ENCODE measurements around the gene AKR1D1. TPM values are rescaled to one million over a fixed set of nuclear protein-coding genes. Genes with fewer than 3 reads are reported as not detected.
"Not testable (repeated sequence)": the region's sequence is repeated elsewhere in the genome, so short reads cannot be mapped to it uniquely, and the experiment has no call there.

Gene AKR1D1
- total RNA-seq, 1 experiment from 2014 or later: 0.10 TPM

DNA sequence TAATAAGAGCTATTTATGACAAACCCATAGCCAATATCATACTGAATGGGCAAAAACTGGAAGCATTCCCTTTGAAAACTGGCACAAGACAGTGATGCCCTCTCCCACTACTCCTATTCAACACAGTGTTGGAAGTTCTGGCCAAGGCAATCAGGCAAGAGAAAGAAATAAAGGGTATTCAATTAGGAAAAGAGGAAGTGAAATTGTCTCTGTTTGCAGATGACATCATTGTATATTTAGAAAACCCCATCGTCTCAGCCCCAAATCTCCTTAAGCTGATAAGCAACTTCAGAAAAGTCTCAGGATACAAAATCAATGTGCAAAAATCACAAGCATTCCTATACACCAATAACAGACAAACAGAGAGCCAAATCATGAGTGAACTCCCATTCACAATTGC is 36.2 kb upstream of the AKR1D1 start:
- ATAC-seq; H3K27me3 ChIP-seq (ENCODE audit: insufficient read depth, low read length); intact Hi-C loops (cut with micrococcal nuclease); CTCF ChIA-PET; H3K4me3 ChIP-seq (replicated peaks in 1 of 2; ENCODE audit: low read depth in 1 of 2, low read length in 2 of 2); H3K9me3 ChIP-seq (ENCODE audit: control insufficient read depth in 1 of 2, insufficient read depth in 1 of 2, low read depth in 1 of 2, low read length in 2 of 2); H2AFZ ChIP-seq (ENCODE audit: low read depth, low read length, poor library complexity, severe bottlenecking); H3K79me2 ChIP-seq (ENCODE audit: insufficient read depth, low read length); DNase-seq (ENCODE audit: low read depth, low spot score); POLR2A ChIA-PET; H3K4me2 ChIP-seq (ENCODE audit: low read length); RAD21 ChIA-PET (ENCODE audit: low non-redundant PET in 1 of 2, low total read pairs in 2 of 2, uncharacterized antibody in 2 of 2, unreplicated experiment in 2 of 2); BruUV-seq (replicated peaks); H3K9me2 ChIP-seq (ENCODE audit: insufficient read depth); H4K20me1 ChIP-seq (ENCODE audit: insufficient read depth); H3K4me1 ChIP-seq (ENCODE audit: control insufficient read depth in 1 of 2, insufficient read depth in 2 of 2, low read length in 2 of 2); H3K27ac ChIP-seq (ENCODE audit: low read depth, low read length); H3K36me3 ChIP-seq (ENCODE audit: control insufficient read depth in 1 of 2, insufficient read depth in 2 of 2, low read length in 2 of 2); H3K9ac ChIP-seq (ENCODE audit: low read length): not testable (repeated sequence)

DNA sequence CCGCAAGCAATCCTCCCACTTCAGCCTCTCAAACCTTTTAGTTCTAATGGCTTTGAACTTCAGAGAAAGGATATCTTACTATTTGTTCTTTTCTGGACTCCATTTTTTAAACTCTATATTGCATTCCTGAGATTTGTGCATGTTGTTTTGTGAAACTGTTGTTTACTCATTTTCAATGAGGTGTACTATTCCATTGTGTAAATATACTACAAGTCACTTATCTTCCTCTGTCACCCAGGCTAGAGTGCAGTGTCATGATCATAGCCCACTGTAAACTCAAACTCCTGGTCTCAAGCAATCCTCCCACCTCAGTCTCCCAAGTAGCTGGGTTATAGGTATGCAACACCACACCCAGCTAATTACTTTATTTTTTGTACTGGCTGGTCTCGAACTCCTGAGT is 31.4 kb upstream of the AKR1D1 start:
- CTCF ChIA-PET: no interaction called here
- BruUV-seq (replicated peaks): no TSS peak
- POLR2A ChIA-PET: no interaction called here
- Histone ChIP-seq H3K27me3 (ENCODE audit: insufficient read depth, low read length) (no peaks in the 10 kb centered on the region), H3K4me3 (replicated peaks in 1 of 2; ENCODE audit: low read depth in 1 of 2, low read length in 2 of 2) (no peak overlapping the region), H3K27ac (ENCODE audit: low read depth, low read length) (no peak overlapping the region), H2AFZ (ENCODE audit: low read depth, low read length, poor library complexity, severe bottlenecking) (no peak overlapping the region), H4K20me1 (ENCODE audit: insufficient read depth) (no peaks in the 10 kb centered on the region), H3K9me3 (ENCODE audit: control insufficient read depth in 1 of 2, insufficient read depth in 1 of 2, low read depth in 1 of 2, low read length in 2 of 2) (no peaks in the 10 kb centered on the region), H3K36me3 (ENCODE audit: control insufficient read depth in 1 of 2, insufficient read depth in 2 of 2, low read length in 2 of 2) (no peaks in the 10 kb centered on the region), H3K4me1 (ENCODE audit: control insufficient read depth in 1 of 2, insufficient read depth in 2 of 2, low read length in 2 of 2) (no peaks in the 10 kb centered on the region), H3K4me2 (ENCODE audit: low read length) (no peak overlapping the region), H3K79me2 (ENCODE audit: insufficient read depth, low read length) (no peaks in the 10 kb centered on the region), H3K9me2 (ENCODE audit: insufficient read depth) (no peaks in the 10 kb centered on the region), H3K9ac (ENCODE audit: low read length) (no peak overlapping the region)
- TF ChIP-seq, protein P1, sequence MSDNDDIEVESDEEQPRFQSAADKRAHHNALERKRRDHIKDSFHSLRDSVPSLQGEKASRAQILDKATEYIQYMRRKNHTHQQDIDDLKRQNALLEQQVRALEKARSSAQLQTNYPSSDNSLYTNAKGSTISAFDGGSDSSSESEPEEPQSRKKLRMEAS (IDR thresholded peaks at IDR 0.05): no peak
- TF ChIP-seq FOSL1 (IDR thresholded peaks at IDR 0.05; ENCODE audit: low read depth): no peak
- no peak for TF ChIP-seq SP1 (IDR thresholded peaks at IDR 0.05; ENCODE audit: low read depth)
- no peak for TF ChIP-seq ZFX (IDR thresholded peaks at IDR 0.05)
- TF ChIP-seq, protein P2, sequence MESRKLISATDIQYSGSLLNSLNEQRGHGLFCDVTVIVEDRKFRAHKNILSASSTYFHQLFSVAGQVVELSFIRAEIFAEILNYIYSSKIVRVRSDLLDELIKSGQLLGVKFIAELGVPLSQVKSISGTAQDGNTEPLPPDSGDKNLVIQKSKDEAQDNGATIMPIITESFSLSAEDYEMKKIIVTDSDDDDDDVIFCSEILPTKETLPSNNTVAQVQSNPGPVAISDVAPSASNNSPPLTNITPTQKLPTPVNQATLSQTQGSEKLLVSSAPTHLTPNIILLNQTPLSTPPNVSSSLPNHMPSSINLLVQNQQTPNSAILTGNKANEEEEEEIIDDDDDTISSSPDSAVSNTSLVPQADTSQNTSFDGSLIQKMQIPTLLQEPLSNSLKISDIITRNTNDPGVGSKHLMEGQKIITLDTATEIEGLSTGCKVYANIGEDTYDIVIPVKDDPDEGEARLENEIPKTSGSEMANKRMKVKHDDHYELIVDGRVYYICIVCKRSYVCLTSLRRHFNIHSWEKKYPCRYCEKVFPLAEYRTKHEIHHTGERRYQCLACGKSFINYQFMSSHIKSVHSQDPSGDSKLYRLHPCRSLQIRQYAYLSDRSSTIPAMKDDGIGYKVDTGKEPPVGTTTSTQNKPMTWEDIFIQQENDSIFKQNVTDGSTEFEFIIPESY (IDR thresholded peaks at IDR 0.05; ENCODE audit: extremely low read depth, insufficient replicate concordance, low read length): no peak
- TF ChIP-seq, protein P3, sequence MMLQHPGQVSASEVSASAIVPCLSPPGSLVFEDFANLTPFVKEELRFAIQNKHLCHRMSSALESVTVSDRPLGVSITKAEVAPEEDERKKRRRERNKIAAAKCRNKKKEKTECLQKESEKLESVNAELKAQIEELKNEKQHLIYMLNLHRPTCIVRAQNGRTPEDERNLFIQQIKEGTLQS (IDR thresholded peaks at IDR 0.05): no peak
- no peak for TF ChIP-seq ZNF274 (IDR thresholded peaks at IDR 0.05; ENCODE audit: low read depth, low read length)
- intact Hi-C loops (cut with micrococcal nuclease): no loop called here
- RAD21 ChIA-PET (ENCODE audit: low non-redundant PET in 1 of 2, low total read pairs in 2 of 2, uncharacterized antibody in 2 of 2, unreplicated experiment in 2 of 2): no interaction called here
- ATAC-seq (no peak), DNase-seq (ENCODE audit: low read depth, low spot score) (no peak)
